Psoas muscle (tissue), 8 donors: ENCODE data around the gene LHX5. TPM values are rescaled to one million over a fixed set of nuclear protein-coding genes. Genes with fewer than 3 reads are reported as not detected.

ENCODE experiments used
- ATAC-seq, 4 donors: fragments of 200-7000 bp; cut with Tn5 transposase; one replicate each; pipeline ENCODE4 v1.9.1; 2020; ENCODE audit warnings: moderate library complexity in 3 of 4, mild to moderate bottlenecking in 2 of 4
- DNase-seq, 2 donors: peaks; one replicate each; pipeline ENCODE4 v3.0.0-alpha.2; 2020
- H3K27ac ChIP-seq: fragments of 200-600 bp; one replicate; pipeline ENCODE4 v1.8.0; 2022
- H3K27me3 ChIP-seq, 3 donors: fragments of 200-600 bp in 1 of 3; one replicate each; pipeline versions ENCODE4 v1.6.1 to v1.8.0; 2013 to 2022; ENCODE audit warnings: low read length in 2 of 3, mild to moderate bottlenecking in 2 of 3, moderate library complexity in 1 of 3; ENCODE audit not compliant: insufficient read depth in 3 of 3
- H3K36me3 ChIP-seq, 2 donors: fragments of 200-600 bp in 1 of 2; one replicate each; pipeline versions ENCODE4 v1.6.1 to v1.8.0; 2013 to 2022; ENCODE audit warnings: low read depth in 1 of 2, mild to moderate bottlenecking in 1 of 2, moderate library complexity in 1 of 2; ENCODE audit not compliant: insufficient read depth in 1 of 2
- H3K4me1 ChIP-seq: fragments of 200-600 bp; one replicate; pipeline ENCODE4 v1.8.0; 2022
- H3K4me3 ChIP-seq: fragments of 200-600 bp; one replicate; pipeline ENCODE4 v1.8.0; 2022; ENCODE audit warnings: mild to moderate bottlenecking
- H3K9me3 ChIP-seq: fragments of 200-600 bp; one replicate; pipeline ENCODE4 v1.8.0; 2022
- WGBS, 3 donors: extraction: QIAGEN DNeasy Blood & Tissue Kit; methylation state at CpG; one replicate each; pipeline versions ENCODE4 v1.1.6 to v1.1.7; 2013; 5-methylcytosine and 5-hydroxymethylcytosine counted together
- intact Hi-C, 2 donors: fragments of 100-400 bp; cut with DNase I; formaldehyde crosslinking; loops; one replicate each; pipeline versions ENCODE4 v1.11.0 to v1.14.2; 2022
- polyA plus RNA-seq, 3 donors: library from polyadenylated mRNA; stranded (reverse); fragments of 200-250 nt; gene quantifications; one replicate each; pipeline ENCODE4 v1.2.3, GENCODE V29; 2013
- total RNA-seq, 4 donors: library from RNA; stranded (reverse); fragmentation: NEBNext Ultra II Directional in 2 of 4; extraction: Animal tissue kit (Norgen Biotek cat#: 25700) in 2 of 4; gene quantifications; one replicate each; pipeline versions ENCODE4 v1.2.1 to v1.2.4, GENCODE V29; 2021 to 2023
- TF ChIP-seq, protein P1 (sequence below): fragments of 200-600 bp; IDR thresholded peaks from one replicate; pipeline ENCODE4 v1.8.0; 2022; ENCODE audit warnings: antibody characterized with exemption
- donor health status: healthy with polysubstance abuse.
- donor health status: DM: no; HTN: no; CAD: no; lungs with moderate emphysema.
- donor health status: Bipolar disorder and iron deficiency.
- donor health status: healthy.
- donor health status: DM: yes; HTN: yes; CAD: no.
- donor health status: DM: no; HTN: no; CAD: no.
- donor health status: DM: no; HTN: no; CAD: no.
- donor health status: DM: yes; HTN: yes; CAD: no.

Gene LHX5
- total and polyA plus RNA-seq, 7 donors: not detected

DNA sequence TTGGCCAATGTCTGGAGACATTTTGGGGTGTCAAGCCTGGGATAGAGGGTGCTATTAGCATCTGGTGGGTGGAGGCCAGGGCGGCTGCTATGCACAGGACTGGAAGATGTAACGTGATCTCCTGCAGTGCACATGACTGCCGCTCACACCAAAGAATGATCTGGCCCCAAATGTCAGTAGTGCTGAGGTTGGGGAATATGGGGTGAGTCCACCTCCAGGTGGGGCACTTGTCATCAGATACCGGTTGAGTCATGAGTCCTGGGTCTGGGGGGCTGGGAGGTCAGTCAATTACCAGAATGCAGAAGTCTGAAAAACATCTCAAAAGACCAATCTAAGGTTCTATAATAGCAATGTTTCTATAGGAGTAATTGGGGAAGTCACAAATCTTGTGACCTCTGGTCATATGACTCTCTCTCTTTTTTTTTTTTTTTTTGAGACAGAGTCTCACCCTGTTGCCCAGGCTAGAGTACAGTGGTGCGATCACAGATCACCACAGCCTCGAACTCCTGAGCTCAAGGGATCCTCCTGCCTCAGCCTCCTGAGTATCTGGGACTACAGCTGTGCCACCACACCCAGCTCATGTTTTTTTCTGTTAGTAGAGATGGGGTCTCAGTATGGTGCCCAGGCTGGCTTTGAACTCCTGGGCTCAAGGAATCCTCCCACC is 55.4 kb downstream of the LHX5 start:
- Histone ChIP-seq H3K27ac (no peak overlapping the region), H3K36me3 (no peaks in the 10 kb centered on the region), H3K4me3 (no peak overlapping the region), H3K9me3 (no peaks in the 10 kb centered on the region), H3K27me3 (no peaks in the 10 kb centered on the region), H3K4me1 (no peaks in the 10 kb centered on the region)
- no peak for ATAC-seq
- 40 to 42% (median 42%) methylated on average over 6 of the region's 6 CpGs for WGBS, 3 donors
- intact Hi-C loops: no loop called here
- TF ChIP-seq, protein P1, sequence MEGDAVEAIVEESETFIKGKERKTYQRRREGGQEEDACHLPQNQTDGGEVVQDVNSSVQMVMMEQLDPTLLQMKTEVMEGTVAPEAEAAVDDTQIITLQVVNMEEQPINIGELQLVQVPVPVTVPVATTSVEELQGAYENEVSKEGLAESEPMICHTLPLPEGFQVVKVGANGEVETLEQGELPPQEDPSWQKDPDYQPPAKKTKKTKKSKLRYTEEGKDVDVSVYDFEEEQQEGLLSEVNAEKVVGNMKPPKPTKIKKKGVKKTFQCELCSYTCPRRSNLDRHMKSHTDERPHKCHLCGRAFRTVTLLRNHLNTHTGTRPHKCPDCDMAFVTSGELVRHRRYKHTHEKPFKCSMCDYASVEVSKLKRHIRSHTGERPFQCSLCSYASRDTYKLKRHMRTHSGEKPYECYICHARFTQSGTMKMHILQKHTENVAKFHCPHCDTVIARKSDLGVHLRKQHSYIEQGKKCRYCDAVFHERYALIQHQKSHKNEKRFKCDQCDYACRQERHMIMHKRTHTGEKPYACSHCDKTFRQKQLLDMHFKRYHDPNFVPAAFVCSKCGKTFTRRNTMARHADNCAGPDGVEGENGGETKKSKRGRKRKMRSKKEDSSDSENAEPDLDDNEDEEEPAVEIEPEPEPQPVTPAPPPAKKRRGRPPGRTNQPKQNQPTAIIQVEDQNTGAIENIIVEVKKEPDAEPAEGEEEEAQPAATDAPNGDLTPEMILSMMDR: no peak
- DNase-seq: no peak

DNA sequence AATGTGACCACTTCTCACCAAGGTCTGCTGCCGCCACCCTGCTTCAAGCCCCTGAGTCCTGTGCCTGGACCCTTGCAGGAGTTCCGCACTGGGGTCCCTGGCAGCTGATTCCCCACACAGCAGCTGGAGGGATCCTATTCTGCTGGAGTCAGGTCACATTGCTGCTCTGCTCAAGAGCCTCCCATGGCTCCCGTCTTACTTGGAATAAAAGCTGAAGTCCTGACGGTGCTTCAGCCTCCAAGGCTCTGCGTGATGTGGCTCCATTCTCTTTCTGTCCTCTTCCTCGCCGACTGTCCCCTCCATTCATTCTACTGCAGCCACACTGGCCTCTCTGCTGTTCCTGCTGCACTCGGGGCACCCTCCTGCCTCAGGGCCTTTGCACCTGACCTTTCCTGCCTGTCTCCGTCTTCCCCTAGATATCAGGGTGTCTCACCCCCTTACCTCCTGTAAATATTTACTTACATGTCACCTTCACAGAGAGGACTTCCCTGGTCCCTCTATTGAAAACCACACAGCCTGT is 57.1 kb downstream of the LHX5 start:
- TF ChIP-seq, protein P1: no peak

DNA sequence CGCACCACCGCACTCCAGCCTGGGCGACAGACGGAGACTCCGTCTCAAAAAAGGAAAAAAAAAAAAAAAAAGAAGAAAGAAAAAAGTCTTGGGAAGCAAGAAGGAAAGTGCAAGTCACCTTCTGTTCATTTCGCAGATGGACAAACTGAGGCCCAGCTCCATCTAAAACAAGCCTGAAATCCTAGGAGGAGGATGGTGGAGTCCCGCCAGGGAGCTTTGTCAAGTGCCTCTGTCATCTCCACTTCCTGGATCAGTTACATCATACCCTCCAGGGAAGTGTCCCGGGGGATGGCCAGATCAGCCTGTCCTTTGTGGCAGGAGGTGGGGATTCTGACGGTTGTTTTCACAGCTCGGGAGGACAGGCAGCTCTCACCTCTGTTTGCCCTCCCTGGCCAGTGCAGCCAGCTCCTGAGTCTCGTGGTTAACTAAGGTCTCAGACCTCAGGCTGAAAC is 58.2 kb downstream of the LHX5 start:
- H3K4me1 ChIP-seq: no peaks in the 10 kb centered on the region
- intact Hi-C loops: no loop called here
- no peaks in the 10 kb centered on the region for H3K36me3 ChIP-seq
- H3K27me3 ChIP-seq: peaks cover 0 to 2% (median 0%) of the 10 kb centered on the region in 3 donors
- H3K27ac ChIP-seq: no peak overlapping the region
- peak in 1 of 4 donors; percentile 40 for ATAC-seq
- no peak overlapping the region for H3K4me3 ChIP-seq
- no peak for DNase-seq
- TF ChIP-seq, protein P1: no peak
- no peaks in the 10 kb centered on the region for H3K9me3 ChIP-seq
- WGBS, 3 donors: 50 to 54% (median 51%) methylated on average over 11 of the region's 11 CpGs

More for the DNA sequence above, 57.1 kb downstream of the LHX5 start:
- intact Hi-C loops: no loop called here
- WGBS, 3 donors: 79 to 84% (median 80%) methylated on average over 9 of the region's 9 CpGs
- ATAC-seq (no peak), DNase-seq (no peak)
- H3K9me3 ChIP-seq: no peaks in the 10 kb centered on the region
- H3K4me1 ChIP-seq: no peaks in the 10 kb centered on the region
- peaks cover 0 to 2% (median 0%) of the 10 kb centered on the region in 3 donors for H3K27me3 ChIP-seq
- H3K36me3 ChIP-seq: no peaks in the 10 kb centered on the region
- no peak overlapping the region for H3K27ac ChIP-seq
- H3K4me3 ChIP-seq: no peak overlapping the region

Other genes with a start within 250 kb of the LHX5 start
- 10 to 100 TPM in 1 of 4 donors, 1 to 10 TPM in 3; 7.6 to 10.3 (median 9.5) TPM for gene SLC8B1, start 136.8 kb downstream of the LHX5 start, total RNA-seq
- gene SLC8B1, start 136.8 kb downstream of the LHX5 start, polyA plus RNA-seq: 1 to 10 TPM; 5.7 to 9.6 (median 5.7) TPM
- gene PLBD2, start 113.3 kb downstream of the LHX5 start, total RNA-seq: 10 to 100 TPM; 15.7 to 21.4 (median 20.1) TPM
- 10 to 100 TPM in 1 of 3 donors, 1 to 10 TPM in 2; 5.2 to 14.0 (median 8.3) TPM for gene PLBD2, start 113.3 kb downstream of the LHX5 start, polyA plus RNA-seq
- under 1 TPM in 2 of 4 donors, not detected in 2; 0.63 to 0.91 TPM for gene SDS, start 68.0 kb downstream of the LHX5 start, total RNA-seq
- gene SDS, start 68.0 kb downstream of the LHX5 start, polyA plus RNA-seq: under 1 TPM in 2 of 3 donors, not detected in 1; 0.05 to 0.13 TPM
- gene SDSL, start 49.5 kb downstream of the LHX5 start, total RNA-seq: 1 to 10 TPM in 2 of 4 donors, under 1 TPM in 2; 0.89 to 6.0 (median 2.2) TPM
- gene SDSL, start 49.5 kb downstream of the LHX5 start, polyA plus RNA-seq: 1 to 10 TPM in 1 of 3 donors, under 1 TPM in 2; 0.48 to 2.1 (median 0.53) TPM